CD4-positive, CD25-positive, alpha-beta regulatory T cell (primary cell): ENCODE data around the gene SGCE. TPM values are rescaled to one million over a fixed set of nuclear protein-coding genes. Genes with fewer than 3 reads are reported as not detected.

Experiments
- ATAC-seq, 2 donors: fragments of 150-1000 bp; cut with Tn5 transposase; one replicate each; pipeline ENCODE4 v1.10.0; 2021; ENCODE audit warnings: low read depth in 2 of 2, moderate number of reproducible peaks in 2 of 2, moderate library complexity in 1 of 2
- DNase-seq, 3 donors: peaks; one replicate each; pipeline versions ENCODE4 v3.0.0 to v3.0.0-alpha.2; 2012 to 2022; ENCODE audit warnings: mixed read lengths in 1 of 3
- H3K27ac ChIP-seq: one replicate; pipeline ENCODE4 v1.7.0; 2013; ENCODE audit warnings: mild to moderate bottlenecking, low read length; ENCODE audit not compliant: insufficient read depth, poor library complexity, severe bottlenecking
- H3K27me3 ChIP-seq: one replicate; pipeline ENCODE4 v1.7.0; 2013; ENCODE audit warnings: low read length; ENCODE audit not compliant: control insufficient read depth, insufficient read depth
- H3K36me3 ChIP-seq: one replicate; pipeline ENCODE4 v1.7.0; 2013; ENCODE audit warnings: mild to moderate bottlenecking, low read length, moderate library complexity; ENCODE audit not compliant: control insufficient read depth, insufficient read depth
- H3K4me1 ChIP-seq: 2 replicates; pipeline ENCODE4 v1.7.0; 2013; ENCODE audit warnings: mild to moderate bottlenecking, low read length; ENCODE audit not compliant: insufficient read depth, control insufficient read depth, poor library complexity, severe bottlenecking
- H3K4me3 ChIP-seq: one replicate; pipeline ENCODE4 v1.7.0; 2013; ENCODE audit warnings: low read depth, mild to moderate bottlenecking, low read length, moderate library complexity
- H3K9me3 ChIP-seq, 2 experiments: 1 replicate in 1 of 2; 2 replicates in 1 of 2; pipeline ENCODE4 v1.7.0; 2013; ENCODE audit warnings: low read length in 2 of 2, mild to moderate bottlenecking in 1 of 2, moderate library complexity in 1 of 2; ENCODE audit not compliant: control insufficient read depth in 2 of 2
- H3K27ac Mint-ChIP-seq, 3 donors: one replicate each; pipeline ENCODE4 v1.8.0; 2020 to 2022; ENCODE audit warnings: mild to moderate bottlenecking in 3 of 3, mixed read lengths in 3 of 3, moderate library complexity in 2 of 3
- H3K27me3 Mint-ChIP-seq: one replicate; pipeline ENCODE4 v1.8.0; 2022; ENCODE audit warnings: mild to moderate bottlenecking, mixed read lengths
- H3K36me3 Mint-ChIP-seq: one replicate; pipeline ENCODE4 v1.8.0; 2020; ENCODE audit warnings: mixed read lengths
- H3K4me1 Mint-ChIP-seq, 4 donors: one replicate each; pipeline ENCODE4 v1.8.0; 2020 to 2022; ENCODE audit warnings: mixed read lengths in 4 of 4, mild to moderate bottlenecking in 1 of 4
- H3K4me3 Mint-ChIP-seq, 4 donors: one replicate each; pipeline ENCODE4 v1.8.0; 2020 to 2022; ENCODE audit warnings: mild to moderate bottlenecking in 4 of 4, mixed read lengths in 4 of 4, moderate library complexity in 3 of 4
- H3K9me3 Mint-ChIP-seq, 7 donors: one replicate each; pipeline ENCODE4 v1.8.0; 2020 to 2022; ENCODE audit warnings: mixed read lengths in 7 of 7, mild to moderate bottlenecking in 3 of 7, moderate library complexity in 2 of 7
- polyA plus RNA-seq, 4 donors: library from polyadenylated mRNA; unstranded; fragments of 300-500 nt; fragmentation: Illumina TruSeq; gene quantifications; one replicate each; pipeline ENCODE4 v1.2.3, GENCODE V29; 2021
- total RNA-seq: library from RNA; stranded (reverse); gene quantifications from one replicate; pipeline ENCODE4 v1.2.3, GENCODE V29; 2022

The SGCE gene
- total and polyA plus RNA-seq, 5 donors from 2014 or later = 0.14 to 1.8 (median 1.0) TPM; not detected in 1

DNA sequence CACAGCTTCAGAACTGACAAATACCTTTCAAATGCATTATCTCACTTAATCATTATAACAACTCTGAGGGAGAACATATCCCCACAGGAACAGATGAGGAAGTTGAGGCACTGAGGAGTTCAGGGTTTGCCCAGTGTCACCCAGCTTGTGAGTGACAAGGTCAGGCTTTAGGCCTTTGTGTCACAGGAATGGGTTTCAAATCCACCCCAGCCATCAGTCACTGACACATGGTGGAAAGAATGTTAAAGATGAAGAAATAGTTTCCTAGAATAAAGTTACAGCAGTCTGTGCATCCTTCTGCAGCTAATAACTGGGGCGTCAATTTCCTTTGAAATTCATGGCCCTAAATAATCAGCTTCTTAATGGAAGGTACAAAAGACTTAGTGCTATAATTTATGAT lies 37.8 kb downstream of the SGCE start:
- H3K36me3 Mint-ChIP-seq = no peaks in the 10 kb centered on the region
- no peak overlapping the region for H3K27ac ChIP-seq
- no peak overlapping the region for H3K4me3 ChIP-seq
- peaks cover 9% of the 10 kb centered on the region for H3K27me3 Mint-ChIP-seq
- H3K9me3 ChIP-seq = no peaks in the 10 kb centered on the region
- no peak for DNase-seq
- no peaks in the 10 kb centered on the region for H3K27me3 ChIP-seq
- H3K27ac Mint-ChIP-seq = no peak overlapping the region
- no peaks in the 10 kb centered on the region for H3K36me3 ChIP-seq
- no peaks in the 10 kb centered on the region for H3K4me1 ChIP-seq
- no peak for ATAC-seq
- peaks cover 0 to 4% (median 2%) of the 10 kb centered on the region in 4 donors for H3K4me1 Mint-ChIP-seq
- peaks cover 0 to 2% (median 0%) of the 10 kb centered on the region in 7 donors for H3K9me3 Mint-ChIP-seq
- H3K4me3 Mint-ChIP-seq = no peak overlapping the region

DNA sequence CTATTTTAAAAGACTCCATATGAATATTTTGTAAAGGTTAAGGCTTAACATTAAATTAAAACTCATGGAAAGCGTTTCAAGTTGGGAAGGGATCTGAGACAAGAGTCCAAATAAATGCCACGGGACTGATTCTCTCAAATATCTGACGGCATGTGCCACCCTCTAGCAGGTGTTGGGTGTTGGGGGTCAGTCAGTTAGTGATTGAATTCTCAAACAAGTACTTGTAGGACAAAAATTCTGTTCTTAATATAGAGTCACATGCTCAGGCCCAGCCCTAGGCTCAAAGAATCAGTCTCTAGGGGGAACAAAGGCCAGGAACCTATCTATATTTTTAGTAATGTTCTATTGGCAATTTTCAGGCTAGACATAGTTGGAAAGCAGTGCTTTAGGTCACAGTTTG lies 39.1 kb downstream of the SGCE start:
- no peaks in the 10 kb centered on the region for H3K36me3 ChIP-seq
- ATAC-seq (no peak), DNase-seq (no peak)
- no peak overlapping the region for H3K4me3 ChIP-seq
- H3K27ac Mint-ChIP-seq = no peak overlapping the region
- peaks cover 0 to 4% (median 2%) of the 10 kb centered on the region in 4 donors for H3K4me1 Mint-ChIP-seq
- H3K36me3 Mint-ChIP-seq = no peaks in the 10 kb centered on the region
- H3K27me3 ChIP-seq = no peaks in the 10 kb centered on the region
- H3K9me3 Mint-ChIP-seq = peaks cover 0 to 2% (median 0%) of the 10 kb centered on the region in 7 donors
- no peaks in the 10 kb centered on the region for H3K4me1 ChIP-seq
- H3K9me3 ChIP-seq = no peaks in the 10 kb centered on the region
- no peak overlapping the region for H3K4me3 Mint-ChIP-seq
- no peak overlapping the region for H3K27ac ChIP-seq
- H3K27me3 Mint-ChIP-seq = peaks cover 9% of the 10 kb centered on the region

DNA sequence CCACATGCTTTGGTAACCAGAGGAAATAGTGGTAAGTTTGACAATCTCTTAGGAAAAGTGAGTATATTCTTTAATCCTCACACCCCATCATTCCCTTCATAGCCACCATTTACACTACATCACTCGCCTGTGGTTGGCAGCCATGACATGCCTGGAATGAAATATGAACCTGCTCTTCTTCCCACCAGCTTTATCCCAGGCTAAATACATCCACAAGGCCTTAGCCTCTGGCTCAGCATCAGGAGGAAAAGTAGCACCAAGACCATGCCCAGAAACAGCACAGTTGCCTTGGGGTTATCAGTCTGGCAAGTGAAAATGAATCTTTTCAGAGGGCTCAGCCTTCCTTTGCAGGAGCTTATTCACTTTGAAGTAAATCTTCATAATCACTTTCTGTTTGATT lies 40.3 kb downstream of the SGCE start:
- H3K4me3 ChIP-seq = no peak overlapping the region
- Mint-ChIP-seq H3K27me3 (peaks cover 9% of the 10 kb centered on the region), H3K4me3 (no peak overlapping the region), H3K36me3 (no peaks in the 10 kb centered on the region), H3K9me3 (peaks cover 0 to 2% (median 0%) of the 10 kb centered on the region in 7 donors), H3K27ac (no peak overlapping the region), H3K4me1 (peaks cover 0 to 2% (median under 1%) of the 10 kb centered on the region in 4 donors)
- no peak overlapping the region for H3K27ac ChIP-seq
- DNase-seq = no peak
- no peaks in the 10 kb centered on the region for H3K27me3 ChIP-seq
- H3K36me3 ChIP-seq = no peaks in the 10 kb centered on the region
- ATAC-seq = no peak
- H3K9me3 ChIP-seq = no peaks in the 10 kb centered on the region
- no peaks in the 10 kb centered on the region for H3K4me1 ChIP-seq

DNA sequence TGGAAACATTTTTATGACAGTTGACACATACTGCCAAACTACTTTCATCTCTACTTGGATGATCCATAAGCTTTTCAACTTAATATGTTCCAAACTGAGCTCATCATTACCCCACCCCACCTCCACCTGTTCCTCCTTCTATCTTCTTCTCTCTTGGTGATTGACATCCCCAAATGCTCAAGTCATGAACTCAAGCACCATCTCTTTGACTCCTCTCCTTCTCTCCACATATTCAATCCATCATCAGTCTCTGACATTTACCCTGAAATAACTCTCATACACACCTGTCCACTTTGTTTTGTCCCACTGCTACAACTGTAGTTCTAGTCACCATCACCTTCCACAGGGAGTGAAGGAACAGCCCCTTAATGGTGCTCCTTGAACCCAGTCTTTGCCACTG lies 43.3 kb downstream of the SGCE start:
- Histone ChIP-seq H3K36me3 (no peaks in the 10 kb centered on the region), H3K4me1 (no peaks in the 10 kb centered on the region), H3K4me3 (no peak overlapping the region), H3K27ac (no peak overlapping the region), H3K27me3 (peaks cover 5% of the 10 kb centered on the region), H3K9me3 (no peaks in the 10 kb centered on the region)
- Mint-ChIP-seq H3K27me3 (peaks cover 4% of the 10 kb centered on the region), H3K4me1 (no peaks in the 10 kb centered on the region), H3K4me3 (no peak overlapping the region), H3K27ac (no peak overlapping the region), H3K9me3 (peaks cover 2 to 11% (median 3%) of the 10 kb centered on the region in 7 donors), H3K36me3 (no peaks in the 10 kb centered on the region)
- DNase-seq (no peak), ATAC-seq (no peak)

DNA sequence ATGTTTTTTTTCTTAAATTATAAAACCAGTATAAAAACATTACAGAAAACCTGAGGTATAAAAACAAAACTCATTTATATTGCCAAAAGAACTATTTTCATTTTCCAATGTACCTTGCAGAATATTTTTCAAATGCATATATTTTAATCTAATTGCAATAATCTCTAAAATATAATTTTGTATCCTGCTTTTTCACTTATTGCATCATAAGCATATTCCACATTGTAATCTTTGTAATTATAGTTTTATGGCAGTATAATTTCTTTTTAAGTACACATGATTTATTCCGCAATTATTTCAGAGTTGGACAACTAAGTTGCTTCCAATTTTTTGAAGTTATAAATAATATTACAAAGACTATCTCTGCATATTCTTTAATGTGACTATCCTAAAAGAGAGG lies 43.7 kb downstream of the SGCE start:
- no peaks in the 10 kb centered on the region for H3K36me3 Mint-ChIP-seq
- no peak overlapping the region for H3K4me3 Mint-ChIP-seq
- H3K4me1 Mint-ChIP-seq = no peaks in the 10 kb centered on the region
- Histone ChIP-seq H3K27ac (no peak overlapping the region), H3K27me3 (peaks cover 5% of the 10 kb centered on the region), H3K4me1 (no peaks in the 10 kb centered on the region), H3K9me3 (no peaks in the 10 kb centered on the region), H3K36me3 (no peaks in the 10 kb centered on the region), H3K4me3 (no peak overlapping the region)
- H3K27me3 Mint-ChIP-seq = peaks cover 6% of the 10 kb centered on the region
- peaks cover 2 to 12% (median 4%) of the 10 kb centered on the region in 7 donors for H3K9me3 Mint-ChIP-seq
- DNase-seq (no peak), ATAC-seq (no peak)
- H3K27ac Mint-ChIP-seq = no peak overlapping the region

DNA sequence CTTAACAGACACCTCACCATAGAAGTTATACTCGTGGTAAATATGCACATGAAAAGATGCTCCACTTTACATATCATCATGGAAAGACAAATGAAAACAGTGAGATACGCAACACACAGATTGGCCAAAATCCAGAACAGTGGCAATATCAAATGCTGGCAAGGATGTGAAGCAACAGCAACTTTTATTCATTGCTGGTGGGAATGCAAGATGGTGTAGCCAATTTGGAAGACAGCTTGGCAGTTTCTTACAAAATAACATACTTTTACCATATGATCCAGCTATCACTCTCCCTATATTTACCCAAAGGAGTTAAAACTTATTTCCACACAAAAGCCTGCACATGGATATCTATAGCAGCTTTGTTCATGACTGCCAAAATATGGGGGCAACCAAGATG lies 46.4 kb downstream of the SGCE start:
- H3K4me1 Mint-ChIP-seq = no peaks in the 10 kb centered on the region
- ATAC-seq = no peak
- no peak overlapping the region for H3K27ac Mint-ChIP-seq

DNA sequence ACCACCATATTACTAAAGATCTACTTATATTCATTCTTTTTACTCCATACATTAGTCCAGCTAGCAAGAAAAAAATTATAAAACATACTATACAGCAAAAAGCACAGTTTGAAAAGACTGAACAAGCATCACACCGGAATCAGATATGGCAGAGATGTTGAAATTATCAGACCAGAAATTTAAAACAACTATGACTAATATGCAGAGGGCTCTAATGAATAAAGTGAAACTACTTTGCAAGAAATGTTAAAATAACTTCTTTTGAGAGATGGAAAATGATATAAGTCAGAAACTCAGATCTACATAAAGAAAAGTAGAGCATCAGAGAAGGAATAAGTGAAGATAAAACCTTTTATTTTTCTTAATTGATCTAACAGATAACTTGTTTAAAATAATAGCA lies 50.9 kb downstream of the SGCE start:
- no peaks in the 10 kb centered on the region for H3K36me3 Mint-ChIP-seq
- no peak overlapping the region for H3K27ac ChIP-seq
- H3K4me3 Mint-ChIP-seq = no peak overlapping the region
- H3K4me1 Mint-ChIP-seq = no peaks in the 10 kb centered on the region
- peaks cover 7% of the 10 kb centered on the region for H3K27me3 Mint-ChIP-seq
- no peak for DNase-seq
- no peak overlapping the region for H3K4me3 ChIP-seq
- H3K36me3 ChIP-seq = no peaks in the 10 kb centered on the region
- no peaks in the 10 kb centered on the region for H3K9me3 ChIP-seq
- no peak overlapping the region for H3K27ac Mint-ChIP-seq
- peaks cover 3% of the 10 kb centered on the region for H3K27me3 ChIP-seq
- no peaks in the 10 kb centered on the region for H3K4me1 ChIP-seq
- ATAC-seq = no peak
- peaks cover 5 to 21% (median 10%) of the 10 kb centered on the region in 7 donors for H3K9me3 Mint-ChIP-seq

More for the DNA sequence above, 46.4 kb downstream of the SGCE start:
- H3K9me3 ChIP-seq = no peaks in the 10 kb centered on the region
- no peaks in the 10 kb centered on the region for H3K4me1 ChIP-seq
- H3K4me3 Mint-ChIP-seq = no peak overlapping the region
- peaks cover 9% of the 10 kb centered on the region for H3K27me3 Mint-ChIP-seq
- H3K27ac ChIP-seq = no peak overlapping the region
- H3K9me3 Mint-ChIP-seq = peaks cover 5 to 21% (median 10%) of the 10 kb centered on the region in 7 donors
- no peak for DNase-seq
- no peaks in the 10 kb centered on the region for H3K36me3 ChIP-seq
- H3K27me3 ChIP-seq = peaks cover 5% of the 10 kb centered on the region
- no peak overlapping the region for H3K4me3 ChIP-seq
- H3K36me3 Mint-ChIP-seq = no peaks in the 10 kb centered on the region

DNA sequence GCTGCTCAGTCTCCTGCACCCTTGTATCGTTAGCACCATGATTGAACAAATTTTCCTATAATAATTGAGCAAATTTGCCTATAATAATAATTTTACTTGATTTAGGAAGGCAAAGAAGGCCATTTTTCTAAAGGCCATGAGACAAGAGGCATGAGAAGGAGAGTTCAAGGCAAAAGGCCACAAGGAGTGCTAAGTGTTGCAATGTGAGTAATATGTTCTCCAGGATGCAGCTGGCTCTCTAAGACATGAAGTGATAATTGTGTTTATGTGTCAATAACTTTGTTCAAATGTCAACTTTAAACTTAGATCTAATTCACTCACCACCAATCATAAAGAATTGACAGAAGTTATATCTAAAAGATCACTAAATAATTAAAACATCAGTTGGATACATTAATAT lies 53.8 kb downstream of the SGCE start:
- Mint-ChIP-seq H3K27ac (no peak overlapping the region), H3K36me3 (no peaks in the 10 kb centered on the region)

More for the DNA sequence above, 53.8 kb downstream of the SGCE start:
- Histone ChIP-seq H3K27ac (no peak overlapping the region), H3K4me1 (no peaks in the 10 kb centered on the region), H3K36me3 (no peaks in the 10 kb centered on the region), H3K27me3 (no peaks in the 10 kb centered on the region), H3K9me3 (no peaks in the 10 kb centered on the region), H3K4me3 (no peak overlapping the region)
- ATAC-seq = no peak
- Mint-ChIP-seq H3K4me1 (no peaks in the 10 kb centered on the region), H3K9me3 (peaks cover 2 to 11% (median 6%) of the 10 kb centered on the region in 7 donors), H3K27me3 (peaks cover 3% of the 10 kb centered on the region), H3K4me3 (no peak overlapping the region)
- DNase-seq = no peak
